Measurements from ENCODE around the gene MYCBP.
"Not testable (repeated sequence)": the region's sequence is repeated elsewhere in the genome, so short reads cannot be mapped to it uniquely, and the experiment has no call there.

The MYCBP gene, protein sequence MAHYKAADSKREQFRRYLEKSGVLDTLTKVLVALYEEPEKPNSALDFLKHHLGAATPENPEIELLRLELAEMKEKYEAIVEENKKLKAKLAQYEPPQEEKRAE

GRCh38 chr1:38873027-38873969, at the start of gene MYCBP:
TSS of gene MYCBP (minus strand) at chr1:38873348. CDS start at chr1:38873305, 43 bp downstream.
- no peaks in the 10 kb centered on the region for H3K4me1 ChIP-seq (ENCODE audit: control insufficient read depth, insufficient read depth, low read length)
- WGBS (ENCODE audit: insufficient coverage, insufficient read length) = no CpG with 5 or more reads among the region's 69 CpGs
- peak within 1 kb of the TSS; percentile 71 for H3K4me3 ChIP-seq (ENCODE audit: low read length)
- no peaks in the 10 kb centered on the region for H3K36me3 ChIP-seq (ENCODE audit: control insufficient read depth, insufficient read depth, low read length)
- H3K27ac ChIP-seq (ENCODE audit: low read length) = no peak within 1 kb of the TSS
- peak; percentile 92 for DNase-seq (ENCODE audit: low read depth, low spot score)
- H3K27me3 ChIP-seq (ENCODE audit: control insufficient read depth, insufficient read depth, low read length) = no peaks in the 10 kb centered on the region
- no peaks in the 10 kb centered on the region for H3K9me3 ChIP-seq (ENCODE audit: control insufficient read depth, insufficient read depth, low read length)

GRCh38 chr1:38919130-38919529, 46.0 kb upstream of the MYCBP start:
- Histone ChIP-seq H3K27ac (ENCODE audit: low read length) (no peak overlapping the region), H3K4me3 (ENCODE audit: low read length) (no peak overlapping the region), H3K27me3 (ENCODE audit: control insufficient read depth, insufficient read depth, low read length) (no peaks in the 10 kb centered on the region), H3K4me1 (ENCODE audit: control insufficient read depth, insufficient read depth, low read length) (0 out of 2 replicates have a peak, but pooled peaks cover 1% of the 10 kb centered on the region), H3K36me3 (ENCODE audit: control insufficient read depth, insufficient read depth, low read length) (no peaks in the 10 kb centered on the region), H3K9me3 (ENCODE audit: control insufficient read depth, insufficient read depth, low read length) (no peaks in the 10 kb centered on the region)
- DNase-seq (ENCODE audit: low read depth, low spot score) = no peak
- no CpG with 5 or more reads among the region's 3 CpGs for WGBS (ENCODE audit: insufficient coverage, insufficient read length)

- no peaks in the 10 kb centered on the region for H3K27me3 ChIP-seq (ENCODE audit: control insufficient read depth, insufficient read depth, low read length)
- WGBS (ENCODE audit: insufficient coverage, insufficient read length) = no CpG with 5 or more reads among the region's 5 CpGs
- 0 out of 2 replicates have a peak, but pooled peaks cover 1% of the 10 kb centered on the region for H3K4me1 ChIP-seq (ENCODE audit: control insufficient read depth, insufficient read depth, low read length)
- H3K36me3 ChIP-seq (ENCODE audit: control insufficient read depth, insufficient read depth, low read length) = no peaks in the 10 kb centered on the region
- no peaks in the 10 kb centered on the region for H3K9me3 ChIP-seq (ENCODE audit: control insufficient read depth, insufficient read depth, low read length)
- no peak overlapping the region for H3K27ac ChIP-seq (ENCODE audit: low read length)
- DNase-seq (ENCODE audit: low read depth, low spot score) = no peak
- H3K4me3 ChIP-seq (ENCODE audit: low read length) = no peak overlapping the region
Observed at GRCh38 chr1:38918568-38918967, 45.4 kb upstream of the MYCBP start.

GRCh38 chr1:38917772-38918171, 44.6 kb upstream of the MYCBP start:
- Histone ChIP-seq H3K4me3 (ENCODE audit: low read length) (no peak overlapping the region), H3K27ac (ENCODE audit: low read length) (no peak overlapping the region), H3K36me3 (ENCODE audit: control insufficient read depth, insufficient read depth, low read length) (no peaks in the 10 kb centered on the region), H3K4me1 (ENCODE audit: control insufficient read depth, insufficient read depth, low read length) (0 out of 2 replicates have a peak, but pooled peaks cover 1% of the 10 kb centered on the region), H3K27me3 (ENCODE audit: control insufficient read depth, insufficient read depth, low read length) (no peaks in the 10 kb centered on the region), H3K9me3 (ENCODE audit: control insufficient read depth, insufficient read depth, low read length) (no peaks in the 10 kb centered on the region)
- no CpG with 5 or more reads among the region's 1 CpG for WGBS (ENCODE audit: insufficient coverage, insufficient read length)
- DNase-seq (ENCODE audit: low read depth, low spot score) = no peak

GRCh38 chr1:38917337-38917736, 44.2 kb upstream of the MYCBP start:
- H3K4me1 ChIP-seq (ENCODE audit: control insufficient read depth, insufficient read depth, low read length) = 0 out of 2 replicates have a peak, but pooled peaks cover 1% of the 10 kb centered on the region
- H3K36me3 ChIP-seq (ENCODE audit: control insufficient read depth, insufficient read depth, low read length) = no peaks in the 10 kb centered on the region
- DNase-seq (ENCODE audit: low read depth, low spot score) = no peak
- no peaks in the 10 kb centered on the region for H3K9me3 ChIP-seq (ENCODE audit: control insufficient read depth, insufficient read depth, low read length)
- H3K27me3 ChIP-seq (ENCODE audit: control insufficient read depth, insufficient read depth, low read length) = no peaks in the 10 kb centered on the region
- WGBS (ENCODE audit: insufficient coverage, insufficient read length) = no CpG with 5 or more reads among the region's 3 CpGs
- H3K27ac ChIP-seq (ENCODE audit: low read length) = no peak overlapping the region
- no peak overlapping the region for H3K4me3 ChIP-seq (ENCODE audit: low read length)

DNA sequence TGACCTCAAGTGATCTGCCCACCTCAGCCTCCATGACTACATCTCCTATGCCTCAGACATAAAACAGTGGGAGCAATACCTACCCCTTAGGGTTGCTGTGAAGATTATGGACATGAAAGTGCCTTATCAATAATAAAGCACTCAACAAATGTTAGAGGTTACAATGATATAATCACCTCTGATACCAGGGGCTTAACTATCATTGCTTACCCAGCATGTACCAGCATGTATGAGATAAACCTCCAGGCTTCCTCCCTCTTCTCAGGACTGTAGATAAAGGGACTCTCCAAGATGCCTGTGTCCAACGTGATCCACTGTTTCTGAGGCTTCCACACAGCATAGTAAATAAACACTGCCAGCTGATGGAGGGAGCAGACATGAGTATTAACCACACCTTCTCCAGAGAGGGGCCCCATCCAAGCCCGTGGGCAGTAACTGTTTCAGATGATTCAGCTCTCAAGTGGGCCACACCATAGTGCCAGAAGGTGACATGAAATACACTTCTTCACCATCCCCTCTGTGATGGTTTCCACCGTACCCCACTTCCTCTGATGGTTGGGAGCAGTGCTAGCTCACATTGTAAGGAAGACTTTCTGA, 42.3 kb upstream of the MYCBP start:
- no peak for DNase-seq (ENCODE audit: low read depth, low spot score)
- Histone ChIP-seq H3K4me3 (ENCODE audit: low read length) (no peak overlapping the region), H3K4me1 (ENCODE audit: control insufficient read depth, insufficient read depth, low read length) (0 out of 2 replicates have a peak, but pooled peaks cover 1% of the 10 kb centered on the region), H3K27ac (ENCODE audit: low read length) (no peak overlapping the region), H3K36me3 (ENCODE audit: control insufficient read depth, insufficient read depth, low read length) (no peaks in the 10 kb centered on the region), H3K27me3 (ENCODE audit: control insufficient read depth, insufficient read depth, low read length) (no peaks in the 10 kb centered on the region), H3K9me3 (ENCODE audit: control insufficient read depth, insufficient read depth, low read length) (no peaks in the 10 kb centered on the region)
- no CpG with 5 or more reads among the region's 3 CpGs for whole genome bisulfite sequencing (ENCODE audit: insufficient coverage, insufficient read length)

DNA sequence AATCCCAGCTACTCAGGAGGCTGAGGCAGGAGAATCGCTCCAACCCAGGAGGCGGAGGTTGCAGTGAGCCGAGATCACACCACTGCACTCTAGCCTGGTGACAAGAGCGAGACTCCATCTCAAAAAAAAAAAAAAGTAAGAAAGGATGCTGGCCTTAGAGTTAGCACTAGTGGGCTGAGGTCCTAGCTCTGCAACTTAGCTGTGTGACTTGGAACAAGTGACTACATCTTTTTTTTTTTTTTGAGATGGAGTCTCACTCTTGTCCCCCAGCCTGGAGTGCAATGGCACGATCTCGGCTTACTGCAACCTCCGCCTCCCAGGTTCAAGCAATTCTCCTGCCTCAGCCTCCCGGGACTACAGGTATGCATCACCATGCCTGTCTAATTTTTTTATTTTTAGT, 41.8 kb upstream of the MYCBP start:
- not testable (repeated sequence) for DNase-seq (ENCODE audit: low read depth, low spot score); H3K36me3 ChIP-seq (ENCODE audit: control insufficient read depth, insufficient read depth, low read length); H3K27me3 ChIP-seq (ENCODE audit: control insufficient read depth, insufficient read depth, low read length)

GRCh38 chr1:38908821-38909220, 35.7 kb upstream of the MYCBP start:
- Histone ChIP-seq H3K36me3 (ENCODE audit: control insufficient read depth, insufficient read depth, low read length) (no peaks in the 10 kb centered on the region), H3K27ac (ENCODE audit: low read length) (no peak overlapping the region), H3K9me3 (ENCODE audit: control insufficient read depth, insufficient read depth, low read length) (no peaks in the 10 kb centered on the region), H3K4me1 (ENCODE audit: control insufficient read depth, insufficient read depth, low read length) (no peaks in the 10 kb centered on the region), H3K27me3 (ENCODE audit: control insufficient read depth, insufficient read depth, low read length) (no peaks in the 10 kb centered on the region; the same call in 1 of the 2 replicates), H3K4me3 (ENCODE audit: low read length) (no peak overlapping the region)
- no peak for DNase-seq (ENCODE audit: low read depth, low spot score)
- WGBS (ENCODE audit: insufficient coverage, insufficient read length) = no CpG with 5 or more reads among the region's 13 CpGs

More for the DNA sequence above, 41.8 kb upstream of the MYCBP start:
- H3K27ac ChIP-seq (ENCODE audit: low read length); H3K4me3 ChIP-seq (ENCODE audit: low read length); H3K4me1 ChIP-seq (ENCODE audit: control insufficient read depth, insufficient read depth, low read length); H3K9me3 ChIP-seq (ENCODE audit: control insufficient read depth, insufficient read depth, low read length): not testable (repeated sequence)
- WGBS (ENCODE audit: insufficient coverage, insufficient read length) = no CpG with 5 or more reads among the region's 8 CpGs

DNA sequence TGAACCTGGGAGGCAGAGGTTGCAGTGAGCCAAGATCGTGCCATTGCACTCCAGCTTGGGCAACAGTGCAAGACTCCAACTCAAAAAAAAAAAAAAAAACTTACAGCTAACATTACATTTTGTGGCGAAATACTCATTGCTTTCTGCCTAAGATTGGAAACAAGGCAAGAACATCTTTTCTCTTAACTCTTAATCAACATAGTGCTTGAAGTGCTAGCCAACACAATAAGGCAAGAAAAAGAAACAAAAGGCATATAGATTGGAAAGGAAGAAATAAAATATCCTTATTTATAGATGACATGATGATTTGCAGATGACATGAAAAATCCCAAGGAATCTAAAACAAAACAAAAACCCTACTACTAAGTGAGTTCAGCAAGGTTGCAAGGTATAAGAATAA, 32.8 kb upstream of the MYCBP start:
- Histone ChIP-seq H3K9me3 (ENCODE audit: control insufficient read depth, insufficient read depth, low read length) (no peaks in the 10 kb centered on the region), H3K4me1 (ENCODE audit: control insufficient read depth, insufficient read depth, low read length) (no peaks in the 10 kb centered on the region), H3K27me3 (ENCODE audit: control insufficient read depth, insufficient read depth, low read length) (no peaks in the 10 kb centered on the region; the same call in 1 of the 2 replicates), H3K4me3 (ENCODE audit: low read length) (no peak overlapping the region), H3K36me3 (ENCODE audit: control insufficient read depth, insufficient read depth, low read length) (no peaks in the 10 kb centered on the region), H3K27ac (ENCODE audit: low read length) (no peak overlapping the region)
- no CpG with 5 or more reads among the region's 2 CpGs for WGBS (ENCODE audit: insufficient coverage, insufficient read length)
- DNase-seq (ENCODE audit: low read depth, low spot score) = no peak

DNA sequence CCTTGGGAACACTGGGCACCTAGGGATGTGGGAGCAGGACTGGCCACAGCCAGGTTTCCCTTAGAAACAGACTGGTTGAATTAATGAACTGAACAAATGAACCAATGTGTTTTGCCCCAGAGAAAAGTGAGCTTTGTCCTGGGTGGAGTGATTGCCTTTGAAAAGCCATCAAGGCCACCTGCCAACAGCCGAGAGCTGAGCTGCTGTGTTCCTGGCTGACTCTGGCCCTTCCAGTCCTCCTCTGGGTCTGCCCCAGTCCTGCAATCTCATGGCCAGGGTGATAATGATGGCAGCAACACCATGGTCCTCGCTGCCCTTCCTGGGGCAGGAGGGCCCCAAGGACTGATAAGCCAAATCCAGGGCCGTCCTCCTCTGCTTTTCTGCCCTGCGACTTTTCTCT, 26.4 kb upstream of the MYCBP start:
- Histone ChIP-seq H3K4me1 (ENCODE audit: control insufficient read depth, insufficient read depth, low read length) (no peaks in the 10 kb centered on the region), H3K4me3 (ENCODE audit: low read length) (no peak overlapping the region), H3K27ac (ENCODE audit: low read length) (no peak overlapping the region), H3K36me3 (ENCODE audit: control insufficient read depth, insufficient read depth, low read length) (no peaks in the 10 kb centered on the region), H3K9me3 (ENCODE audit: control insufficient read depth, insufficient read depth, low read length) (no peaks in the 10 kb centered on the region), H3K27me3 (ENCODE audit: control insufficient read depth, insufficient read depth, low read length) (no peaks in the 10 kb centered on the region)
- no CpG with 5 or more reads among the region's 4 CpGs for WGBS (ENCODE audit: insufficient coverage, insufficient read length)
- no peak for DNase-seq (ENCODE audit: low read depth, low spot score)
